HG02610 (cell line): ENCODE data around the gene WSCD2.

Source experiments
- ATAC-seq: cut with Tn5 transposase; IDR thresholded peaks from one replicate; pipeline ENCODE4 v1.9.1; 2021; ENCODE audit warnings: mild to moderate bottlenecking, moderate library complexity; ENCODE audit not compliant: unreplicated experiment

WSCD2 gene

GRCh38 chr12:108126990-108127501, 2.0 kb upstream of the WSCD2 start:
- no peak for ATAC-seq

GRCh38 chr12:108127654-108128053, 1.4 kb upstream of the WSCD2 start:
- ATAC-seq: no peak

- no peak for ATAC-seq
Observed at GRCh38 chr12:108128221-108129016, 669 bp upstream of the WSCD2 start.

- no peak for ATAC-seq
Observed at GRCh38 chr12:108131035-108131434, 1.9 kb downstream of the WSCD2 start.

- ATAC-seq: no peak
Observed at GRCh38 chr12:108131657-108132126, 2.6 kb downstream of the WSCD2 start.

GRCh38 chr12:108133482-108133881, 4.4 kb downstream of the WSCD2 start:
- no peak for ATAC-seq

GRCh38 chr12:108134744-108135143, 5.7 kb downstream of the WSCD2 start:
- no peak for ATAC-seq

GRCh38 chr12:108135627-108136026, 6.5 kb downstream of the WSCD2 start:
- ATAC-seq: no peak

GRCh38 chr12:108136697-108137096, 7.6 kb downstream of the WSCD2 start:
- no peak for ATAC-seq

GRCh38 chr12:108139454-108139853, 10.4 kb downstream of the WSCD2 start:
- ATAC-seq: no peak

GRCh38 chr12:108140501-108140900, 11.4 kb downstream of the WSCD2 start:
- no peak for ATAC-seq

- ATAC-seq: no peak
Observed at GRCh38 chr12:108141600-108142130, 12.6 kb downstream of the WSCD2 start.

- ATAC-seq: no peak
Observed at GRCh38 chr12:108143144-108143543, 14.1 kb downstream of the WSCD2 start.

- no peak for ATAC-seq
Observed at GRCh38 chr12:108144080-108144479, 15.0 kb downstream of the WSCD2 start.

GRCh38 chr12:108145011-108145410, 15.9 kb downstream of the WSCD2 start:
- ATAC-seq: no peak

GRCh38 chr12:108146035-108146893, 17.2 kb downstream of the WSCD2 start:
- no peak for ATAC-seq

- no peak for ATAC-seq
Observed at GRCh38 chr12:108147279-108147678, 18.2 kb downstream of the WSCD2 start.

GRCh38 chr12:108148521-108149074, 19.5 kb downstream of the WSCD2 start:
- ATAC-seq: no peak

GRCh38 chr12:108150436-108150835, 21.3 kb downstream of the WSCD2 start:
- no peak for ATAC-seq

GRCh38 chr12:108151533-108152169, 22.6 kb downstream of the WSCD2 start:
- no peak for ATAC-seq

- no peak for ATAC-seq
Observed at GRCh38 chr12:108152170-108152538, 23.1 kb downstream of the WSCD2 start.
